Right renal cortex interstitium (tissue), 3 donors: ENCODE measurements around the gene ZBTB16. TPM values are rescaled to one million over a fixed set of nuclear protein-coding genes. Genes with fewer than 3 reads are reported as not detected.

Source experiments
- DNase-seq, 3 donors: peaks; one replicate each; pipeline ENCODE4 v3.0.0-alpha.2; 2013; ENCODE audit warnings: low read depth in 3 of 3, low spot score in 2 of 3
- polyA plus RNA-seq, 3 donors: library from polyadenylated mRNA; unstranded; fragments of 120-200 nt; gene quantifications; one replicate each; pipeline ENCODE4 v1.2.1, GENCODE V29; 2013; ENCODE audit not compliant: insufficient read length in 3 of 3

Gene ZBTB16
- polyA plus RNA-seq, 3 donors: 1.1 to 1.8 (median 1.4) TPM

DNA sequence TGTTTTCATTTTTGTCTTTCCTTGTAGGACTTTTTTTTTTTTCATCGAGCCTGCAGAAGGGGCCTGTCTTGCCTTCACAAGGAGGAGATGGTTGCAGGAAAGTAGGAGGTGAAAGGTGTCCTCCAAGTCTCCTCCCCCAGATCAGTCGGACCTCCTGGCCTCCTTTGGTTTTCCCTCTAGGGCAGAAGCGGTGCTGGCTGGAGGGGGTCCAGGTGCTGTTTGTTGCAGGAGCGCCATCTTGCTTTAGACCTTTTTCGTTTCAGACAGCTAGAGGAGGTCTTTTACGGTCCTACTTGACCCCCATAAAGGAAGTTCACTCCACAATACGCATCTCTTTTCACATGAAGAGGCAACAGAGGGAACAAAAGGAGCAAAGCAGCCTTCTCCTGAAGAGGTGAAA lies 66.0 kb downstream of the ZBTB16 start:
- no peak for DNase-seq

DNA sequence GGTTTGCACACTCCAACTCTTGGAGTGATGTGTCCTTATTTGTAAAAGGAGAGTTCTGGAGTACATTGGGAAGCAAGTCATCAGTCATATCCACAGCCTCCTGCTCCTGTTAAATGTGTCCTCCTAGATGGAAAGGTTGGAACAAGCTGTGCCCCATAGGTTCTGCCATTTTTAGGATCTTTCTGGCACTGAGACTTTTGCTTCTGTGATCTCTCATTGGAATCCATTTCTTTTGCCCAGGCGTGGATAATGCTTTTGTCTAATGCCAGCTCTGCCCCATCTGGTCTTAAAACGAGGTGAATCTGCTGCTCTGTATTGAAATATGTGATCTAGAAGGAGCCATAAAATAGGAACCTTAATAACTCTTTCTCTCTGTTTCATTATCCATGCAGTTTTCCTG lies 66.4 kb downstream of the ZBTB16 start:
- DNase-seq: no peak

DNA sequence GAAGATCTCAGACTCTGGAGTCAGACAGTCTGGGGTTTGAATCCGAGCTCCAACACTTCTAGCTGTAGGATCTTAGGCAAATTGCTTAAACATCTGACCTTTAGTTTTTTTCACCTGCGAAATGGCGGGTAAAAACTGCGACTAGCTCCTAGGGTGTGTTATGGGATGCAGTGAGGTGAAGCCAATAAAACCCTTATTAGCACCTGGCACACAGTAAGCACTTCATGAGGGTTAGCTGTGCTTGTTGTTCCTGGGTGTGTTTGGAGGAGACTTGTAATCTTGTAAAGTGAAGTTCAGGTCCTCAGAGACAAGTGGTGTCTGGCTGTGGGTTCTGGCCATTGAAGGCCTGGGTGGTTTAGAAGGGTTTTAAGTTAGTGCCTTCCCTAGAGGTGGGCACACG lies 68.9 kb downstream of the ZBTB16 start:
- DNase-seq: no peak

DNA sequence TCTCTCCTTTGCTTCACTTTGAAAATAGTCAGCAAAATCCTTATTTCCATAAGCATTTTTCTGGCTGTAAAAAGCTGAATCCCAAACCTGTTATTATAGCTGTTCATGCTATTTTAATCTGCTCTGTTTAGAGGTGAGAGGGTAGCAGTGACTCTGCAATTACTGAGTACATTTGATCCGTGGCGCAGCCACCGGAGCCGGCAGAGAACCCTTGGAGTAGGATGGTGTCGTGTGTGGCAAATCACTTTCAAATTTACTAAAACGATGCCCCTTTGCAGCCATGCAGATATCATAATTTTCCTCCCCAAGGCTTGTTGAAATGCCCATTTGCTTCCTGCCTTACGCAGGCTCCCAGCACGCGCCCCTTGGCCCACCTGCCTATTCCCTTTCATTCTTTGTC lies 69.6 kb downstream of the ZBTB16 start:
- no peak for DNase-seq

DNA sequence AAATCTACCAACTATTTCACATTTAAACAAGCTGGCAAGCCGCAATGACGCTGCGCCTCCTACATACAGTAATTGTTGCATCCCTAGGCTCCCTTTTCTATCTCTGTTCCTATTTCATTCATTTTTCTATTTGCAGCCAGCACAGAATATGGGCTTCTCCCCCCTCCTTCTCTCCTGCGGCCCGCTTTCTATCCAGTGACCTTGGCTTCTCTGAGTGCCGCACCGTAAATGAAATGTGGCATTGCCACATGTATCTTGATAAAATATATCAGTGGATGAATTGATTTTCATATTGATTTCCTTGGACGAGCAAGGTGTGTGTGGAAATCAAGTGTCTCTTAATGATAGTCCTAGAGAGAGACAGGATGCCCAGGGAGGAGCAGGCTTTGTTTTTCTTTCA lies 70.2 kb downstream of the ZBTB16 start:
- DNase-seq: no peak

DNA sequence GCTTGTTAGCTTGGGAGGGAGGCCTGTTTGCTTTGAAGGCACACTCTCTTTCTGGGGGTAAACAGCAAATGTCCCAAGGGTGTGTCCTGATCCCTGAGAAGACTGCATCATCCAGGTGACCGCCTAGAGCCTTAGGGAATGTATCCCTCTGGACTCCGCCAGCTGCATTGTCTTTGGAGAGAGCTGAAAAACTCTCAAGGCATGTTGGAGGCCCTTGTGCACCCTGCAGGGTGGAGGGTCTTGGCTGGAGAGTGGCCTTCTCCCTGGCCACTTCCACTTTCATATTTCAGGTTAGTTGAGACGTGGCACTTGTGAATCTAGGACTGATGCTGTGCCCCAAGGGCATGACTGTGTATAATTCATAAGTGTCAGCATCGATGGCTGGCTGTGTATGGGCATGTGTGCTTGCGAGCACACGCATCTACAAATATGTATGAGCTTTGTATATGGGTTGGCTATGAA lies 70.6 kb downstream of the ZBTB16 start:
- DNase-seq: no peak

DNA sequence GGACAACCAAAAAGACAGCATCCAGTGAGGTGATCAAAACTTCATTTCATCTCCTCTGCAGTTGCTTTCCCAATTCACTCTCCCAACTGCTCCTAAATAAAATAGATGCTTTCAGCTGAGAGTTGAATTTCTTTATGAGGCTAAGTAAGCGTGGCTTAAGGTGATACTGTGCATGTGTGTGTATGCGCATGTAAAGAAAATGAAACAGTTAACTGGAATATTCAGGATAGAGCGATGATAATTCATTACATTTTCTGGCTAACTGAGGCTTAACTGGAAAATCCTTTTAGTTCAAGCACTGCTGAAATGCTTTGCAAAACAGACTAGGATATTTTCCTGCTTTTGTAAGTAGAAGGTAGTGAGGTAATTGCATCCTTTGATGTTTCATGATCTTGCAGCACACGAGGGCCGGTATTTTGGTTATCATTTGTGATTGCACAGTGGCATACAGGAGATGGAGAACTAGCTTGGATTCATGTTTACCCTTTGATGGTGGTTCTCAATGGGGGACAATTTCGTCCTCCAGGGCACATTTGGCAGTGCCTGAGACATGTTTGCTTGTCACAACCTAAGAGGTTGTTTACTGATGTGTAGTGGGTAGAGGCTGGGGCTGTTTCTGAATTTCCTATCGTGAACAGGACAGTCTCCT lies 71.2 kb downstream of the ZBTB16 start:
- no peak for DNase-seq

DNA sequence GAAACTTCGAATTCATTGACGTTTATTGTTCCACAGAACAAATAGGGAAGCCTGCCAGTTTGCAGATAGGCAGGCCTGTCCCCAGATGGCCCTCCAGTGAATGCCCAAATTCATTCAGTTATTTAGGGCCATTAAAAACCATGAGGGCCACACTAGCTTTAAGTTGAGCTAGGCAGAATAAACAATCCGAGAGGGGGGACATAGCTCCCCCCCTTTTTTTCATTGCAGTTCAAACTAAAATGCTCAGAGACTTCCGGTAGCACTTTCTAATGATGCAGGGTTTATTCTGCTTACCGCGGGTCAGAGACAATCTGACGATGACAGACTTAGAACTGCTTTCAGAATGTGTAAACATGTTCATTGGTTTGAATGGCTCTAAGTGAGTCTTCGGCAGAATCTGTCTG lies 72.0 kb downstream of the ZBTB16 start:
- no peak for DNase-seq

DNA sequence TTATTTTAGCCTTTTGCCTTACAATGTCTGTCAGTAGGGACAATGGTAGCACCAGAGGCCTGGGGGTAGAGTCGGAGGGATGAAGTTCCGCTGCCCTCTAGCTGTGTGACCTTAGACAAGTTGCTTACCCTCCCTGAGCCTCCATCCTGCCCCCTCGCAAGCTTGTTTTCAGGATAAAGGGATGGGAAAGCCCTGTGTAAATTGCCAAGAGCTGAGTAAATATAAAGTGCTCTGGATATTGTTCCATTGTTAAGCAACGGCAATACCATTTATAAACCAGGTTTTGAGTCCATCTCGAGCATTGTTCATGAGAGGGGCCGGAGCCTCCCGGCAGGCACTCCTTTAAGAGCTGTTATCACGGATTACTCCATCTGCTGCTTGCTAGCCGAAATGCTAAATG lies 72.9 kb downstream of the ZBTB16 start:
- no peak for DNase-seq

DNA sequence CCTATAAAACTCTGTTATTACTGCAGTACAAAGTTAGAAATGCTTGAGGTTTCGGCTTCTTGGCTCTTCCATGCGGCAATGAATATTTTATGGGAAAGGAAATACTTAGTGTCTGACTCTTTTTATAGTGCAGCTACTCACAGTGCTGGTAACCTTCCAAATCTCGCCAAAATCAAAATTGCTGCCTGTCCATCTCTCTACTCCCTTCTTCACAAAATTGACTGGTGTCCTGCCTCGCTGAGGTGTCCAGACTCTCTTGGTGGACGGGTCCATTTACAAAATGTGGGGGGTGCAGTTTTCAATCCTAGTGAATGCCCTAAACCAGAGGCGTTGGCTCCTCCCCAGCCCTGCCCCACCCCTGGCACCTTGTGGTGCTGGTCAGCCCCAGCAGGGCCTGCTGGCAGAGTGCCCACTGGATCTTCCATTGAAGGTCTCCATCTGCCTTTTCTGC lies 73.5 kb downstream of the ZBTB16 start:
- no peak for DNase-seq

DNA sequence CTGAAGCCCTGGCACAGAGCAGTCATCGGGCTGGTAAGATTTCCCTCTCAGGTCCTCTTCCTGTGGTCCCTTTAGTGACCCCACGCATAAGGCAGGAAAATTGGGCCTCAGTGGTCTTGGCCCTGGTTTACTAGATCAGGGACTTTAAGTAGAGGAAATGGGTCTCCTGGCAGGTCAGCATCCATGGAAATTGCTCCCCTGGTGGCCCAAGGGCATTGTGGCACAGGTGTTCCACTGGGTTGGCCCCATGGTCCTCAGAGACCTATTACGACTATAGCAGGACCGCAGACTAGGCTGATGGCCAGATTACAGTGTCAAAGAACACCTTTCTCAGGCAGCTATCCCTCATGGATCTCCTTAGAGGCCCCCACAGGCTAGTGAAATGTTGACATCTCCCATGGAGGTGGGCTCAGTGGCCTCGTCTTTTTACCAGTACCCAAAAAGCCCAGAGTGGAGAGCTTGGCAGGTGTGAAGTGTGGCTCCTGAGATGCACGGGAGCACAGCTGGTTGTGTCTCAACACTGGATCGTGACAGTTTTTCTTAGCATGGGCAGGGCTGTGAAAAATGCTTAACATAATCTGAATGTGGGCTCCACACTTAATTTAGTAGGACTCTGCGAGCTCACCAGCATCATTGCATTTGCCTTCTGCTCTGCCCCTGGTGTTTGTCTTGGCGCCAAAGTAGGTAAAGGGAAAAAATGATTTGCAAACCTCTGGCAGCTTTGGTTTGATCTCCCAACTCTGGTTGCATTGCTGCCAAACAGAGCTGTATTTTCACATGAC lies 74.2 kb downstream of the ZBTB16 start:
- DNase-seq: no peak

DNA sequence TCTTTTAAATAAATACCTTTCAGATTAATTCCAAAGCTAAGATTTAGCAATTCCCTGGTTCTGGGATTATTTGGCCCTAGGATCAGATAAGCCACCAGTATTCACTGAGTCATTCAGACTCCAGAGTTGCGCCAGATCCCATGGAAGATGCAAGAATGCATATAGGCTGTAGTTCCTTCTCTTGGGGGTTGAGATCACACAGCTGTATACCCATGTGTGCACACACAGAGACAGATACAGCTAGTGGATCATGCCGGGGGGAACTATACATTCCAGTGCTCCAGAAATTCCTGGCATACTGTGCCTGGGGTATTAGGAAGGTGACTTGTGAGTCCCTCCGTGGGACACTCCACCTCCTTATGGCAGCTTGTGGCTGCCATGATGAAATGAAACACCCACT lies 75.4 kb downstream of the ZBTB16 start:
- DNase-seq: no peak

DNA sequence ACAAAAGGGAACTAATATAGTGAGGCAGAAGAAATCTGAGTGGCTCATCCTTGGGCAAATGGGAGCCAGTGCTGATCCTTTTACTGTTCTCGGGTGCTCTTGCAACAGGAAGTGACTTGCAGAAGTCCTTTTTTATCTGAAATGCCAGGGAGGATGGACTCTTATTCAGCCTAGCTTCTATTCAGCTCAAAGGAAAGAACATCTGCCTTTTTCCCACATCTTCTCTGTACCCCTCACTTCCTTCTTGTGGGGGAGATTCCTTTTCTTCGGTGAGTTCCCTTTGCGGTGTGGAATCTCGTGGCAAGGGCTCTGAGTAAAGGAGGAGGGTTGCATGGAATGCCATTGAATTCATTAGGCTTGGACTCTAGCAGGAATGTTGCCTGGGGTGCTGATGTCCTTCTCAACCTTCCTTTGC lies 76.2 kb downstream of the ZBTB16 start:
- DNase-seq: no peak

DNA sequence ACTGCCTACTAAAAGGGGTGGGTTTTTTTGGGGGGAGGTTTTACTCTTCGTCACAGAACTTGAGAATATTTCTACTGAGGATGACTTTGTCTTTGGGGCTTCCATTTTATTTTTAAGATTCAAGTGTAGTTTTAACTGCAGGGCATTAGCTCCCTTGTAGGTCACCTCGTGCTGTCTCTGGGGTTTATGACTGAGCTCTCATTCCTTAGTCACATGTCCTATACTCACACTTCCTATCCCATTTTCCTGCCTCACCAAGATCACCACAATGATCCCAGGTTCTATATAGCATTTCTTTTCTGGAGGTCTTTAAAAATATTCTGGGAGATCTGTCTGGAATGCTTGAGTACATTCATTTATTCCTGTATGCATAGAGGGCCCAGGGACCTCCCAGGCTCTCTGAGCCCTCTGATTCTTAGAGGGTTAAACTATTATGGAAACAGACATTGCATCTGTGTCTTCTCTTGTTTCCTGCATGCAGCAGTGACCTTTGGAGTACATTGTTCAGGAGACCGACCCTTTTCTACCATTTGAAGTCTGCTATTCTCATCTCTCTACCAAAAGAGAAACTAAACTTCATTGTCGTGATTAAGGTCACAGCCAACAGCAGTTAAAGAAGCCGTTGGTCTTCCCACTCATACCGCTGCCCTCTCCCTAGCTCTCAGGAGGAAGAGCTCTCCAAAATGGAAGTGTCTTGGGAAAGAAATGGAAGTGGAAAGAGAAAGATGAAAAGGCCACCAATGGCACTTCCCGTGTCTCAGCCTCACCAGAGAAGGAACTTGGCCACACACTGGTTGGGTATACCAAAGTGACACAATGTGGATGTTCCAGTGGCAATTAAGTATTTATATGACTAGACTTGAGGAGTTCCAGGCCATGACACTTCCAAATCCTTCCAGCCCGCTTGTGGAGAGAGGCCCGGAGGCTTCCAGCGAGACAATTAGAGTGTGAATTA lies 77.5 kb downstream of the ZBTB16 start:
- no peak for DNase-seq

DNA sequence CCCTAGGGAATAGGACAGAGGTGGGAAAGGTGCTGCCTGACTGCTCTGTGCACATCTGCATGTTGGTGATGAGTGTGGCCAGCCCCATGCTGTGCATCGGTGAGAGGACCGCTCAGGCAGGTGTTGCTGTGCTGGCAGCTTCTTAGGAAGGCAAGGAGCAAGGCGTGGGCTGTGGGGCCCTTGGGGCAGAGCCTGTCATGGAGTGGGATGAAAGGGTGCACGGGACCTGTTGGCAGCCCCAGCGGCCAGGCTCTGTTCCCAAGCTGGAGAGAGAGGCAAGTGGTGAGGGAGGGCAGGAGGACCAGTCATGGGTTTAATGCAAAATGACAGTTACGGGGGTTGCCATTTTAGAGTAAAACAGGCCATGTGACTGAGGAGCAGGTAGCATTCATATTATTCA lies 78.3 kb downstream of the ZBTB16 start:
- no peak for DNase-seq

DNA sequence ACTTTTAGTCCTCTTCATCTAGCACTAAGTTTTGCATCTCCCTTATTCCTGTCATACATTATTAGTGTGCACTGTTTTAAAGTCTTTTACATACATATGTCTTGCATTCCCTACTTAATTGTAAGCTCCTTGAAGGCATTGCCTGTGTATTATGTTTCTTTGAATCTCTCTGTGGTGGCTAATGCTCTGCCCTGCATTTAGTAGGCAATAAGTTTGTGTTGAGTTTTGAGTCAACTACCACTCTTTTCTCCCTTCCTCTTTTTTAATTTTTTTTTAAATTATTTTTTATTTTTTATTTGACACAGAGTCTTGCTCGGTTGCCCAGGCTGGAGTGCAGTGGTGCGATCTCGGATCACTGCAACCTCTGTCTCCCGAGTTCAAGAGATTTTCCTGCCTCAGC lies 78.9 kb downstream of the ZBTB16 start:
- no peak for DNase-seq

DNA sequence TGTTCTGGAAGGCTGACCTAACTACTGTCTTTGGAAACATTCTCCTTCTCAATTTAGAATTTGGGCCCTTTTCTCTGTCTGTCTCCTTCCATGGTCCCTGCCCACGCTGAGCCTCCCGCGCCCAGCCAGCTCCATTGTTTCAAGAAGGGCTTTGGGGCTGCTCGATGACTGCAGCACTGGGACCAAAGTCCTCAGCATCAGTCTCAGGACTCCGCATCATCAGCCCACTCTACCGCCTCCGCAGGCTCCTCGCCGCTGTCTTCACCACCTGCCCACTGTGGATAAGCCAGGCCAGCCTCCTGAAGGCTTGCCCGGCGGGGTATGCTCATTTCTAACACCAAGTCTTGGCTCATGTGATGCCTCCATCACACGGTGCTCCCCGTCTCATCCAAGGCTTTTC lies 81.3 kb downstream of the ZBTB16 start:
- DNase-seq: no peak

DNA sequence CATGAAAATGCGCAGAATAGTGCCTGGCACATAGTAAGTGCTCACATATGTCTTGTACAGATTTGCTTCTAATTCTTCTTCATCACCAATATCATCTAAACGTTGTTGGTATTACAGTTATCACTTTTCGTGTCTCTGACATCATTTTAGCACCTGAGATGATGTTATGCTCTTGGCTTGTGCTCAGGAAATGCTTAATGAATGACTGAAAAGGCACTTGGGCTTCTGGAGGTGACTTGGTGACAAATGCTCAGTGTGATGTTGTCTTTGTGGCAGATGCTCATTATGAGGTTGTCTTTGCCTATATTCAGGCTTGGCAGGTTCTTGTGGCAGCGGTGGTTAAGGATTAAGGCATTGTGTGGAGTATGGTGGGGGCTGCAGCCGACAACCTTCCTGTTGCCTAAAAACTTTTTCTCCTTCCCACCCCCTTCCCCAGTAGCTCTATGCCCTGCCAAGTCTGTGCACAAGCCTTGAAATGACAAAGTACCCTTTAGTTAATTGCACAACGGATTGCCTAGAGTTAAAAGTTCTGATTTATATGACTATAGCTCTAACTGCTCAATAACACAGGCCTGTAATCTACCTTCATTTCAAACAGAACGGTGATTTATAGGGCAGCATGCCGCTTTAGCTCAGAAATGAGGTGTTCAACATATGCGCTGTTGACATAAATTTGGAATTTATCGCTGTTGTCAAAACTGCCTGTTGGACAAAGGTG lies 82.5 kb downstream of the ZBTB16 start:
- no peak for DNase-seq

DNA sequence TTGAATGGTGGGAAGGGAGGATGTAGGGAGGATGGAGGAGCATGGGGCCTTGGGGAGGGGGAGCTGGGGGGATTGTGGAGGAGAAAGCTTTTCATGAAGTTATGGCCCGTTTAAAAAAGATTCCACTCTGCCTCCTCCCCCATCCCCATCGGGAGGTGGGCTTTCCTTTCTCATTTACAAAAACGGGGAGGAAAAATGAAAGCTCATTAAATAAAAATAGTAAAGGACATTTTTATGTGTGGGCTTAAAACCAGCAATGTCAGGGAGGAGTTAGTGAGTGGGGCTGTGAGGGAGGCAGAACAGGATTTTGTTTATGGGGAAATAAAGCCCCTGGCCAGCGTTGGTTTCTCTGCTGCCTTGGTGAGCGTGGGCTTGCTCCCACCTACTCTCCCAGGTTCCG lies 83.2 kb downstream of the ZBTB16 start:
- no peak for DNase-seq

DNA sequence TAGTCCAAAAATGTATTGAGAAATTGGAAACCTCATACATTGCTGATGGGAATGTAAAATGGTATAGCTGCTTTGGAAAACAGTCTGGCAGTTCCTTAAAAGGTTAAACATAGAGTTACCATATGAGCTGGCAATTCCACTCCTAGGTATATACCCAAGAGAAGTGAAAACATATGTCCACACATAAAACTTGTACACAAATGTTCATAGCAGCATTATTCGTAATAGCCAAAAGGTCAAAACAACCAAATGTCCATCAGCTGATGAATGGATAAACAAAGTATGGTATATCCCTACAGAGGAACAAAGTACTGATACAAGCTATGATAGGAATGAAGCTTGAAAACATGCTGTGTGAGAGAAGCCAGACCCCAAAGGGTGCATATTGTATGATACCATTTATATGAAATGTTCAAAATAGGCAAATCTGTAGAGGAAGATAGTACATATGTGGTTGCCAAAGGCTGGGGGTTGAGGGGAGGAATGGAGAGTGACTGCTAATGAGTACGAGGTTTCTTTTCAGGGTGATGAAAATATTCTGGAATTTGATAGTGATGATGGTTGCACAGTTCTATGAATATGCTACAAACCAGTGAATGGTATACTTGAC lies 85.8 kb downstream of the ZBTB16 start:
- no peak for DNase-seq
